Cerebellar cortex (tissue), 1 donor: ENCODE data around the gene NR1I3.
"Not testable (repeated sequence)": the region's sequence is repeated elsewhere in the genome, so short reads cannot be mapped to it uniquely, and the experiment has no call there.

Source experiments
- DNase-seq: peaks from one replicate; pipeline ENCODE4 v3.0.0-alpha.2; 2015; ENCODE audit warnings: low spot score

NR1I3 gene

GRCh38 chr1:161250829-161251228 lies 12.8 kb upstream of the NR1I3 start:
- DNase-seq = no peak

- not testable (repeated sequence) for DNase-seq
Measured at GRCh38 chr1:161250100-161250499, 12.1 kb upstream of the NR1I3 start.

- no peak for DNase-seq
Measured at GRCh38 chr1:161244888-161245287, 6.9 kb upstream of the NR1I3 start.

GRCh38 chr1:161242313-161242712 lies 4.3 kb upstream of the NR1I3 start:
- no peak for DNase-seq

GRCh38 chr1:161241682-161242081 lies 3.7 kb upstream of the NR1I3 start:
- DNase-seq = no peak

GRCh38 chr1:161235957-161236775 lies 1.8 kb downstream of the NR1I3 start:
- DNase-seq = no peak

GRCh38 chr1:161233102-161233501 lies 4.9 kb downstream of the NR1I3 start:
- DNase-seq = no peak

- DNase-seq = no peak
Measured at GRCh38 chr1:161230762-161231161, 7.2 kb downstream of the NR1I3 start.

- DNase-seq = peak; percentile 14
Measured at GRCh38 chr1:161229896-161230295, 8.1 kb downstream of the NR1I3 start.

GRCh38 chr1:161228032-161228431 lies 10.0 kb downstream of the NR1I3 start:
- no peak for DNase-seq

- peak; percentile 87 for DNase-seq
Measured at GRCh38 chr1:161227196-161227871, 10.7 kb downstream of the NR1I3 start.

GRCh38 chr1:161226759-161227158 lies 11.2 kb downstream of the NR1I3 start:
- peak; percentile 31 for DNase-seq

- peak; percentile 38 for DNase-seq
Measured at GRCh38 chr1:161226320-161226711, 11.7 kb downstream of the NR1I3 start.

GRCh38 chr1:161225534-161226319 lies 12.3 kb downstream of the NR1I3 start, which contains the start of gene TOMM40L:
Gene TOMM40L, plus strand, starts transcription at chr1:161226060. Its CDS starts 430 bp downstream, at chr1:161226490.
- DNase-seq = peak; percentile 100

GRCh38 chr1:161225178-161225533 lies 12.8 kb downstream of the NR1I3 start:
- DNase-seq = no peak

- DNase-seq = not testable (repeated sequence)
Measured at GRCh38 chr1:161224695-161225087, 13.3 kb downstream of the NR1I3 start.

- no peak for DNase-seq
Measured at GRCh38 chr1:161223805-161224694, 14.0 kb downstream of the NR1I3 start.

- DNase-seq = no peak
Measured at GRCh38 chr1:161222175-161223019, 15.6 kb downstream of the NR1I3 start.

- no peak for DNase-seq
Measured at GRCh38 chr1:161220002-161220401, 18.0 kb downstream of the NR1I3 start.

GRCh38 chr1:161219078-161219892 lies 18.7 kb downstream of the NR1I3 start:
- no peak for DNase-seq
